ENCODE results near the gene BORCS5.
"Not testable (repeated sequence)": the region's sequence is repeated elsewhere in the genome, so short reads cannot be mapped to it uniquely, and the experiment has no call there.

BORCS5 gene

DNA sequence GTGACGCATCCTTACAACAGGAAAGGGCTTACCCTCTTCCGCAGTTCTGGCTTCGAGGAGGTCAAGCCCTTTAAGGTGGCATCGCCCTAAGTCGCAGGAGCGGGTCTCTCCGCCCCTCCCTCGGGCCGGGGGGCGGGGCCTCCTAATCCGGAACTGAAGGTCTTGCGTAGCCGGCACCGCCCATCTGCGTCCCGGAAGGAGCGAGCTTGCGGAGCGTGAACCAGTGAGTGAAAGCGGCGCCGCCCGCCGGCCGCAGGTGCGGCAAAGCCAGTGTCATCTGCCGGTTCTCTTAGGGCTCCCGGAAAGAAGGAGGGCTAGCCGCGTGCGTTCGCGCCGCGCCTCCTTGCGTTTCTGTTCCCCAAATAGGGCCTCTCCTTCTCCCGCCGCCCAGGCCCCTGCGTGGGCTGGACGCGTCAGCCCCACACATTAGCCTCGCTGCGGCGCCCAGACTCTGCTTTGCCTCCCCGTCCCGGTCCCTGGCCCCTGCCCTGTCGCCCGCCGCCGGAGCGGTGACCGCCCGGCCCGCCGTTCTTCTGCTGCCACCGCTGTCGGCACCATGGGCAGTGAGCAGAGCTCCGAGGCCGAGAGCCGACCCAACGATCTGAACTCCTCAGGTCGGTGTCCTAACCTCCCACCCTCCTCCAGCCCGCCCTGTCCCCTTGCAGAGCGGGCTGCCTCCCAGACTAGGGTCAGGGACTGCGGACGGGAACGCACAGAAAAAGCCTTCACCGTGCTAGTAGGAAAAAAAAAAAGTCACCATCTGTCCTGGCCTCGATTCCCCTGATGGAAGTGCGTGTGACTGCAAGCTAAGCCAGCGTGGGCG lies at the start of gene BORCS5:
BORCS5 (plus strand) TSS at position 183 of the 823 bp plus-strand sequence; CDS start at position 557, 374 bp downstream.
- DNase-seq (ENCODE audit: low read depth in 2 of 3, low spot score in 2 of 3): peak; percentile 90 to 98 (median 93)

DNA sequence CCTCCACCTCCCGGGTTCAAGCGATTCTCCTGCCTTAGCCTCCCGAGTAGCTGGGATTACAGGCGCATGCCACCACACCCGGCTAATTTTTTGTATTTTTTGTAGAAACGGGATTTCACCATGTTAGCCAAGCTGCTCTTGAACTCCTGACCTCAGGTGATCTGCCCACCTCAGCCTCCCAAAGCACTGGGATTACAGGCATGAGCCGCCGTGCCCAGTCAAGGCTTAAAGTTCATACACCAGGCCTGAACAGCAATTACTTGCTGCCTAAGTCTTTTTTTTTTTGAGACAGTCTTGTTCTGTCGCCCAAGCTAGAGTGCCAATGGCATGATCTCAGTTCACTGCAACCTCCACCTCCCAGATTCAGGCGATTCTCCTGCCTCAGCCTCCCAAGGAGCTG lies 46.2 kb upstream of the BORCS5 start:
- DNase-seq (ENCODE audit: low read depth in 2 of 3, low spot score in 2 of 3): not testable (repeated sequence)

DNA sequence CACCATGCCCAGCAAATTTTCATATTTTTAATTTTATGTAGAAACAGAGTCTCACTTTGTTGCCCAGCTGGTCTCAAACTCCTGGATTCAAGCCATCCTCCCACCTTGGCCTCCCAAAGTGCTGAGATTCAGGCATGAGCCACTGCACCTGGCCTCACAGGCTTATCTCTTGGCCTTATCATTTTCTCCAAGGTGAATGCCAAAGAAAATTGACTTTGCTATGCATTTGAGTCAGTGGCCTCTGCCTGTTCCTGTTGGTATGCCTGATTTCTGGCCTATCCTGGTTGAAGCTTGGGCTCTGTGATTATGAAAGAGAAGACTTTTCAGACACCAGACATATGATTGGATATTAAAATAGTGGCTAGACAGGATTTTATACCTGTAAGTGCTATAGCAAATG lies 41.0 kb upstream of the BORCS5 start:
- no peak for DNase-seq (ENCODE audit: low read depth in 2 of 3, low spot score in 2 of 3)

- DNase-seq (ENCODE audit: low read depth in 2 of 3, low spot score in 2 of 3): no peak
These were observed 37.3 kb upstream of the BORCS5 start for GRCh38 chr12:12319451-12320183.

- no peak for DNase-seq (ENCODE audit: low read depth in 2 of 3, low spot score in 2 of 3)
These were observed 33.8 kb upstream of the BORCS5 start for GRCh38 chr12:12323118-12323517.

DNA sequence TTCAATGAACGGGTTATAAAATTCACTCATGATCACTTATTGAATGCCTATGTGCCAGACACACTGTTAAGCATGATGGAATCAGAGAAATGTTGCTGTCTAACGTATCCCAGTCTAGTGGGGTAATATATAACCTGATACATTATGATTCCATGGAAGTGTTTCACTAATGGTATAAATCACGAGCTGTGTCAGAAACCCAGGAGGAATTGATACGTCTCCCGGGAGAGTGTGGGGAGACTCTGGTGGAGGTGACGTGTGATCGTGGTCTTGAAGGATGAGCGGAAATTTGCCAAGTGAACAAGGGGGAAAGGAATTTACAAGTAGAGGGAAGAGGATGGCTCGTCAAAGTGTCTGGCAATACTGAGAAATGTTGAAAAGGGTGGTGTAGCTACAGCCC lies 33.3 kb upstream of the BORCS5 start:
- no peak for DNase-seq (ENCODE audit: low read depth in 2 of 3, low spot score in 2 of 3)

- DNase-seq (ENCODE audit: low read depth in 2 of 3, low spot score in 2 of 3): no peak
These were observed 30.6 kb upstream of the BORCS5 start for GRCh38 chr12:12326262-12326661.

DNA sequence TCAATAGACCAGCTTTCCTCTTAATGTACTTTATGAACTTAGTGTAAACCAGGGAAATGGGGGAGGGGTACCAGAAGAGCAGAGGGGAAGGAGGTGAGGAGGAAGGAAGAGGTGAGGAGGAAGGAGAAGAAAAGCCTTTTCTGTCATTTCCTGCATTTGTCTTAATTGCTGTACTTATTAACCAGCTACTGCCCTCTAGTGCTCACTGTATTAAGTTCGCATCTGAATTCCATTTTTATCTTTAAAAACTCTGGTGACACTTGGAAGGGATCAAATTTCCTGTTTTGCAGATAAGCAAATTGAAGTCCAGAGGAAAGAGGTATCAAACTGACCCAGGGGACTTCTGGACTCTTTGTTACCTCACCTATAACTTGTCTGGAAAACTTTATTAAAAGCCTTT lies 29.1 kb upstream of the BORCS5 start:
- no peak for DNase-seq (ENCODE audit: low read depth in 2 of 3, low spot score in 2 of 3)

DNA sequence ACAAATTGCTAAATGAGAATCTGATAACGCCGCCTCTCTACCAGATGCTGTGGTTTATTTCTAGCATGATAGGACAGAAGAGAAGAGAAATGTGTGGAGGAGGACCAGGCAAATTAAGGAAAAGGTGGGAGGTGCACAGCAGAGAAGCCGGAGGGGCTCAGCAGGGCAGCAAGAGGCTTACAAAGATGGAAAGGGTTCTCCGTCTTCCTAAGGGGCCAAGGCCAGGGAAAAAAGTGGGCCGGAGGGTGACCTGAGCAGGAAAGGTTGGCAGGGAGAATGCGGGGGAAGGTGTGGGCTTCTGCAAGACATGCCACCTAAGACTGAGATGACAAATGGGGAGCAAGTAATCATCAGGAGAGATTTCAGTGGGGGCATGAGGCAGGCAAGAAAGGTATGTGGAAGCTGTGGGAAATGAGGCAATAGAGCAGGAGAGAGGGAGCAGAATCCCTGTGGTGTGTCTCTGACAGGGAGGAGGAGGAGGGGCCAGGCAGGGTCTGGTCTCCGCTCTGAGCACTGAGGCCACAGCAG lies 25.6 kb upstream of the BORCS5 start:
- no peak for DNase-seq (ENCODE audit: low read depth in 2 of 3, low spot score in 2 of 3)

DNA sequence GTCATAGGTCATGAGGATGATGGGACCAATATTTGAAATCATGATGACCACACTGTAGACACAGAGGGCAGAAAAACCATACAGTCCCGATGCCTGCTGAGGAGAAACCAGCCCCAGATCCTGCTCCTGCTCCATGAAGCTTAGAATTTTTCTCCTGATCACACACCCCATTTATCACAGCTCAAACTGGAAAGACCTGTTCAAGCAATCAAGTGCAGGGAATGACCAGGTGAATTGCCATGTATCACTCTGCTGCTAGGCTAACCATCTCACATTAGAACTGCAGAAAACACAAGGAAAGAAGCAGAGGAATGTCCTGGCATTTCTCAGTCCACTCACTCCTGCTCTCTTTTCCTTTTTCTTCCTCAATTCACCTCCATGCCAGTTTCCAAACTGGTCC lies 25.0 kb upstream of the BORCS5 start:
- no peak for DNase-seq (ENCODE audit: low read depth in 2 of 3, low spot score in 2 of 3)

- DNase-seq (ENCODE audit: low read depth in 2 of 3, low spot score in 2 of 3): no peak
These were observed 23.2 kb upstream of the BORCS5 start for GRCh38 chr12:12333407-12334366.

DNA sequence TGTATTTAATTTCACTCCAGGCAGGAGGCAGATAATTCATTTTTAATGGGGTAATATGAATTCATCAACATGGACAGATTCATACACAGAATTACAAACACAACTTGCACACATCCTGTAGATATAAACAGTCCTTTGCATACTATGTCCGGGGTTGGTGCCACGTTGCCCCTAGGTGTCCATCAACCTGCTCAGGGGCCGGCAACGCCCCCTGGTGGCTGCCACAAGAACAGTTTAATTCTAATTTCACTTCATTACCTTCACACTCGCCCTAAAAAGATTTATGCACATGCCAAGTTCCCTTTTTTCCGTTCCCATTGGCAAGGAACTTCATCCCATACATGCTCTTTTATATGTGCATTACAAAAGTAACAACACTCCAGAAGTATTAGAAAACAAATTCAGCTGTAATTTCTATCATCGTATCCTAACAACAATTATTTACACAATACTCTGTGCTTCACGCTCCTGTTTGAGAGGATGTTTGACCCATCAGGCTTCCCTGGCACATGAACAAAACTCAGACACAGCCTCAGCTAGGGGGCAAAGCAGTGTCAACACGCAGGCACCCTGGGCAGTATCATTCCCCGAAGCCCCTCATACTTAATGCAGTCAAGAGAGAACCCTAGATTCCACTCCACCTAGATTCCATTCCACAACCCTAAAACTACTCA lies 22.4 kb upstream of the BORCS5 start:
- DNase-seq (ENCODE audit: low read depth in 2 of 3, low spot score in 2 of 3): peak; percentile 13 to 38 (median 18)

GRCh38 chr12:12336049-12336411 lies 20.8 kb upstream of the BORCS5 start:
- no peak for DNase-seq (ENCODE audit: low read depth in 2 of 3, low spot score in 2 of 3)

DNA sequence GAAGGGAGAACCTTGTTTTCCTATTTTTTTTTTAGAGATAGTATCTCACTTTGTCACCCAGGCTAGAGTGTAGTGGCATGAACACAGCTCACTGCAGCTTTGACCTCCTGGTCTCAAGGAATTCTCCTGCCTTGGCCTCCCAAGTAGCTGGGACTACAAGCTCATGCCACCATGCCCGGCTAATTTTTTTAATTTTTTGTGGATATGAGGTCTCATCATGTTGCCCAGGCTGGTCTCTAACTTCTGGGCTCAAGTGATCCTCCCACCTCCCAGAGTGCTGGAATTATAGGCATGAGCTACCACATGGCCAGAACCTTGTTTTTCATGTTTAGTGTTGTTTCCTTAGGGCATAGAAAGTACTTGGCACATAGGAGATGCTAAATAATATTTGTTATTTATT lies 20.4 kb upstream of the BORCS5 start:
- DNase-seq (ENCODE audit: low read depth in 2 of 3, low spot score in 2 of 3): no peak

GRCh38 chr12:12338527-12339168 lies 18.2 kb upstream of the BORCS5 start:
- DNase-seq (ENCODE audit: low read depth in 2 of 3, low spot score in 2 of 3): no peak

DNA sequence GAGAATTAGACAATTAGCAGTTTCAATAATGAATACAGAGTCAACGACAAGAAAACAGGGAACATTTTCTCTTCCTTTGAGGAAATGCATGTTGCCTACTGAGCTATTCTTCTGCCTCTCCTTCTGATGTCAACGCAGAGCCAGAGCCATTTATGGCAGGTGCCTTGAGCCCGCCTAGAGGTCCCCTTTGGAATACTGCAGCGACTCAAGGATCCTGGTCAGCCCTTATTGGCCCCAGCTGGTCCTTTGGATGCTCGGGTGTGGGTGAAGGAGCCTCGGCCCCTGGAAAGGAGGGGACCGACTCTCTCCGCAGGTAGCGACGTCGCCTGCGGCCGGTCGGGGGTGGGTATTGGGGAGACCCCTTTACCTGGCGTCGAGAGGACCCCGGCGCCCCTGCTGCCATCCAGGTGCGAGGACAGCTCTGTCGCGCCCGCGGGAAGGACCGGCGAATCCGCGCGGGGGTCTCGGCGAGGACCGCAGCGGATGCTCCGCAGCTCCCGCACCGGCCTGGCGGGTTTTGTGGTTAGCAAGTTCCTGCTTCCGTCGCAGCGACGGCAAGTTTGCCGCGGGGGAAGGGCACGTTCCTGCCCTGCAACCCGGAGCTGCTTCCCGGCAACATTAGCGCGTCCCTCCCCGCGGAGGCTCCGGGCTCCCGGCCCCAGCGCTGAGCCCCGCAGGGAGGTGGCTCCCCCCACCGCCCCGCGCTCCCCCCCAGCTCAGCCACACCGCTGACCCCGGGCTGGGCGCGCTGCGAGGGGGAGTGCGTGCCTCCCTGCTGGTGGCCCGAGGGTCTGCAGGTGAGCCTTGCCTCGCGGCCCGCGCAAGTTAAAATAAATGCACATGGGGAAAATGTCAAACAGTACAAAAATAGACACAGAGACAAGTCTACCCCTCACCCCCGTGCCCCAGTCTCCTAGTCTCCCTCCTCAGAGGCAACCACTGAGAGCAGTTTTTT lies 6.9 kb upstream of the BORCS5 start, which contains the start of gene MANSC1:
MANSC1 (minus strand) TSS at position 532 of the 955 bp plus-strand sequence. CDS start 6,928 bp downstream, outside the sequence.
- DNase-seq (ENCODE audit: low read depth in 2 of 3, low spot score in 2 of 3): peak in 1 of 3 experiments; percentile 4

DNA sequence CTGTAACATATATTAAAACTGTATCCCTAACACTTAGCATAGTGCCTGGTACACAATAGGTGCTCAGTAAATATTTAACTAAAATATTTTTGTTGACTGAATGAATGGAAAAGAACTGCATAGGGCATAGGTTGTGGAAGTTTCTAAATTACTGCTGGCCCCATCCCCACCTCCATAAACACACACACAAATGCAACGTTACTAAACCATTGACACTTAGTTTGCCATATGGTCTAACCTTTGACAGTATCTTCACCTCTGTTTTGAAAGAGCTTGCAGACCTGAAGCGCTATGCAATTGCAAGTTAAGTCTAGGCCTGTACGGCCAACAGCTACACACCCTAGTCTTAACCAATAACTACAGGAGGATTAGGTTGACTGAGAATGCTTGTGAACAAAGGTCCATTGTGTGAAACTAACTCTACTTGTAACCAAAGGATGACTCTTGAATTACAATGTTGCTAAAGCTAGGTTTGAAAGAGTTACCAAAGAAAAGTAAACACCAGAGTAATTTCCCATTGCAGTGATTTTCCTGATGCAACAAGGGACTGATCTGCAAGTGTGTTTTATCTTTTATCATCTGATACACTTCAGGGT lies 5.9 kb upstream of the BORCS5 start:
- no peak for DNase-seq (ENCODE audit: low read depth in 2 of 3, low spot score in 2 of 3)

DNA sequence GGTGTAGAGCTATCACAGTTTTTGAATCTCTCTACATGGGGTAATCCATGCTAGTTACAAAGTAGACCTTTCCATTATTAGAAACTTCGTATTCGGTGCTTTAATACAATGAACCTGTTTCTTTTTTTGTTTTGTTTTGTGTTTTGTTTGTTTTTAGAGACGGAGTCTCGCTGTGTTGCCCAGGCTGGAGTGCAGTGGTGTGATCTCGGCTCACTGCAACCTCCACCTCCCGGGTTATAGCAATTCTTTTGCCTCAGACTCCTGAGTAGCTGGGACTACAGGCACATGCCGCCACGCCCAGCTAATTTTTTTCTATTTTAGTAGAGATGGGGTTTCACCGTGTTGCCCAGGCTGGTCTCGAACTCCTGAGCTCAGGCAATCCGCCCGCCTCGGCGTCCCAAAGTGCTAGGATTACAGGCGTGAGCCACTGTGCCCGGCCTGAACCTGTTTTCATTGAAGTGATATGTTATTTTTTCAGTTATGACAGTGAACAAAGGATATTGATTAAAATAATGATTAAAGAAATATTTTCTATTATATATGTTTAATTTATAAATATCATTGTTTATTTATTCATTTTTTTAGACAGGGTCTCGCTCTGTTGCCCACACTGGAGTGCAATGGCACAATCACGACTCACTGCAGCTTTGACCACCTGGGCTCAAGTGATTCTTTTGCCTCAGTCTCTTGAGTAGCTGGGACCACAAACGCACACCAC lies 5.3 kb upstream of the BORCS5 start:
- not testable (repeated sequence) for DNase-seq (ENCODE audit: low read depth in 2 of 3, low spot score in 2 of 3)
